NCI-H2196 treated with DMSO at 0.1 percent for 48 hours (cell line): ENCODE measurements around the gene APBB2.
A peak's percentile ranks its signal among the peaks of the same experiment; 100 is the strongest.
"Not testable (repeated sequence)": the region's sequence is repeated elsewhere in the genome, so short reads cannot be mapped to it uniquely, and the experiment has no call there.

Experiments used
- DNase-seq: peaks from one replicate; lab custom pipeline; 2025; ENCODE audit not compliant: unreplicated experiment; lab: John Stamatoyannopoulos, UW

Gene APBB2

DNA sequence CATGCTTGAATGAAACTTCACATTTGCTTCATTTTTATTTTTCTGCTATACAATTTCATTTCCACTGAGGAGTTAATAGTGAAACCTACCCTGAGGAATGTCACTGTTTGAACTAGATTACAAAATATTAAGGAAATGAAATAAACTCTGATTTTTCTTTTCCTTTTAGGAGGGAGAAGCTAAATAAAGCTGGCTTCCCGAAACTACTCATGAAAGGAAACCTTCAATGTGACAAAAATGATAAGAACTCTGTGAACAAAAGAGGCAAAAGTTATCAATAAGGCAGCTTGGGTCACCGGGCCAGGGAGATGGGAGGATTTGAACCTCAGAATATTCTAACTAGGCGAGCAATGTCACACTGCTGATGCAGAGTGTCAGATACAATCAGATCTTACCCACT, 185.2 kb downstream of the APBB2 start:
- DNase-seq = no peak

DNA sequence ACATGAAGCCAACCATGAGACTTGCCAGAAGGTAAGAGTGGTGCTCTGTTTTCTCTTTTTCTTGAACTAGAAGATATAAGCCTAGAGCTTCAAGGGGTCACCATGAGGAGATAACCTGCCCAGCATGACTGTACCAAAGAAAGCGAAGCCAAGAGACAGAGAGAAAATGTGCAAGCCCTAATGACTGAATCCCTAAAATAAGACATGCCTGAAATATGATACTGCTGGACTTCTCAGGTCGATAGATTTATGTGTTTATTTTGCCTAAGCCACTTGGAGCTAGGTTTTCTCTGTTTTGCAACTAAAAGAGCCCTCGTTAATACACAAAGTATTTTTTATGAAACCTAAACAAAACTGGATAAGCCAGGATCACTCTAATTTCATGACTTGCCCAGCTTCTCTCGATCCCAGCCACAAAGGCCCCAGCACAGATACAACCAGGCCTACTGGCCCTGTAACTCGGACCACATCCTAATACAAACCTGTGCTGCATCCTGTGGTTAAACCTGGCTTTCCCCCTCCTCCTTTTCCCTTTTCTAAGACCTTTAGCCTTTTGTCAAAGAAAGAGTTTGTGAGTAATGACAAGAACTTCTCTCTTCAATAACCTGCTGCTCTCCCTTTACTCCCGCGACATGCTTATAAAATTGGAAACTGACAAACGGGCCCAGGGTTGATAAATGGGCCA, 185.8 kb downstream of the APBB2 start:
- DNase-seq = no peak

DNA sequence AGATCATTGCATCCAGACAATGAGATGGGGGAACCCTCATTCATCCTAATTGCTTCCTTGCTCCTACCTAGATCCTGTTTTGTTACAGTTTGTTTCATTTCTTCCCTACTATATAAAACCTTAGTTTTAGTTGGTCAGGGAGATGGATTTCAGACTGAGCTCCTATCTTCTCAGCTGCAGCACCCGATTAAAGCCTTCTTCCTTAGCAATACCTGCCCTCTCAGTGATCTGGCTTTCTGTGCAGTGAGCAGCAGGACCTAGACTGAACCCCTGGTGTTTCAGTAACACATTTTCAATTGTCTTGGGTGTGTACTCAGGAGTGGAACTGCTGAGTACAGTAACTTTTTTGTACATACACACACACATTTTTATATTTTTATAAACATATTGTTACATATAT, 187.4 kb downstream of the APBB2 start:
- no peak for DNase-seq

DNA sequence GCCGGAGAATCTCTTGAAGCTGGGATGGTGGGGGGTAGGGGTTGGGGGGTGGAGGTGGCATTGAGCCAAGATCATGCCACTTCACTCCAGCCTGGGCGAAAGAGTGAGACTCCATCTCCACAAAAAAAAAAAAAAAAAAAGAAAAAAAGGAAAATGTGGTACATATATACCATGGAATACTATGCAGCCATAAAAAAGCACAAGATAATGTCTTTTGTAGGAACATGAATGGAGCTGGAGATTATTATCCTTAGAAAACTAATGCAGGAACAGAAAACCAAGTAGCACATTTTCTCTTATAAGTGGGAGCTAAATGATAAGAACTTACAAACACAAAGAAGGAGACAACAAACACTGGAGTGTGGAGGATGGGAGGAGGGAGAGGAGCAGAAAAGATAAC, 188.5 kb downstream of the APBB2 start:
- DNase-seq = no peak

DNA sequence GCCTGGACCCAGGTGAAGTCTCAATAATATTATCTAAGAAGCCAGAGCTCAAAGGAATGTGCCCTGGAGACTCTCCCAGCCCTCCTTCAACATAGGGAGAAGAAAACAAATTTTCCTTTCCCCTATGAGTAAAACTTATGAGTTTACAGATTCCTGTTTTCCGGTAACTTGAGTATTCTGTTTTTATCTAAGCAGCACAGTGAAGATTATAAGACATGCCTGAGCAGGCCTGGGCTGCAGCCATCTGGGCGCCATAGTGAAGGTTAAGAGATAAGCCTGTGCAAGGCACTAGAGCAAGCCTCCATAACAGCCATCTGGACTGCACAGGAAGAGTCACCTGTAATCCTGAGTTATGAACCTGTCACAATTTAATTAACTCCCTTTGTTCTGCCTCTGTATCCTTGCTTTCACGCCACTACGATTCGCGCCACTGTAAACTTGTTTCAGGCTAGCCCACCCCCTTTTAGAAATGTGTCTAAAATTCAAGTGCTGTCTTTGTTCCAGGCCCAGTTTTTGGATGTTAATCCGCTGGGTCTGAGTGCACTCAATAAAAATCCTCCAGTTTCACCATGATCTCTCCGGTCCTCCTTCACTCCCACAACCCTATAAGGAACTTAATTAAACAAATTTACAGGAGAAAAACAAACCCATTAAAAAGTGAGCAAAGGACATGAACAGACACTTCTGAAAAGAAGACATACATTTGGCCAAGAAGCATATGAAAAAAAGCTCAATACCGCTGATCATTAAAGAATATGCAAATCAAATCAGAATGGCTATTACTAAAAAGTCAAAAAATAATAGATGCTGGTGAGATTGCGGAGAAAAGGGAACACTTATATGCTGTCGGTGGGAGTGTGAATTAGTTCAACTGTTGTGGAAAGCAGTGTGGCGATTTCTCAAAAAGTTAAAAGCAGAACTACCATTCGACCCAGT, 189.5 kb downstream of the APBB2 start:
- DNase-seq = no peak

DNA sequence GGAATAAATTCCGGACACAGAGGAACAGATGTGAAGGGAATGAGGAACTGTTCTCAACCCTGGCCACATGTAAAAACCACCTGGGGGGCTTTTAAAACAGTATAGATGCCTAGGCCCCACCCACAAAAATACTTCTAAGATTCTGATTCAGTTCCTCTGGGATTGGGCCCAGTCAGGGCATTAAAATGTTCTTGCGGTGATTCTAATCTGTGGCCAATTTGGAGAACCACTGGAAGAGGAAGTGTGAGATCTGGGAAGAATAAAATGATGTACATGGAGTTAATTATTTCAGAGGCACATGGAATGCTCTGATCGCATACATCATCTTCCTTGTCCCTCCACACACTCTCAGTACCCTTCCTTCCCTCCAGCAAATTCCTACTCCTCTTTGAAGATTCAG, 192.2 kb downstream of the APBB2 start:
- DNase-seq = no peak

DNA sequence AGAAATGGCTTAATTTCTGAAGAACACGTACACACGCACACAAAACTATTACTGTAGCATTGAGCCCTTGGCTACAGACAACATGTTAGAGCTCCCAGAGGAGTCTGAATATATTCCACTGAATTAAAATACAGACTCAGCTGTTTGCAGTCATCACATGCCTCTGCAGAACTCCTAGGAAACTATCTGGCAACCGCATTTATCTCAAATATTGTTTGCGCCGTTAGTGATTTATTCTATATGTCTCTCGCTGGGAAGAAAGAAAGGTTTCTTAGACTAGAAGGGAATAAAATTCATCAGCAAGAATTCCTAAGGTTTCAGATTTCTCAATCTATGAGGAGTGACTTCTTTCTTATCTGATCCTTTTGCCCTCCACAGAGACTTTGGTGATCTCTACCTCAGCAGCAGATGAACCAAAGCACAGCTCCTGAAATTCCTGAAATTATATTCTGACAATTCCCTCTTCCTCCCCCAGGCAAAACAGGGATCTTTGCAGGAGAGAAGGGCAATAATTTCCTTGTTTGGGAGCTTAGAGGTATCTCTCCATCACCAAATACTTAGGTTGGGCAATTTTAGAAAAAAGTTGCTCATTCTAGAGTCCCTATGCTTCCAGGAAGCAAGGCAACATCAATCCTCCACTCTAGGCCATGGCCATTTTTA, 199.2 kb downstream of the APBB2 start:
- DNase-seq = no peak

DNA sequence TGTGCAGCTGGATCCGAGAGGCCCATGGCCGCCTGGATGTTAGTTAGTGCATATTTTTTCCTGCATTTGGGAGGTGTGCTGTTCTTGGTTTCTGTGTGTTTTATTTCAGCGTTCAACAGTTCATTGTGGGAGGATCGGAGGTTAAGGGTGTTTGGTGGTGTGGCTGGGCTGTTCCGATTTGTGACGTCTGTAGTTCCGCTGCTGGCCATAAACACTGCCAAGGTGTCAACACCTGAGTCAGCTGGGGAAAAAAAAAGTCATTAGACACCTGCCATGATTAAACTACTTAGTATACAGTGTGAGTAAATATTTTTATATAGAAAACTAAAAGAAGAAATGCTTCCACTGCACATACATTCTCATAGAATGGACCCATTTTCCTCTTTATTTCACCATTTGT, 200.2 kb downstream of the APBB2 start:
- no peak for DNase-seq

DNA sequence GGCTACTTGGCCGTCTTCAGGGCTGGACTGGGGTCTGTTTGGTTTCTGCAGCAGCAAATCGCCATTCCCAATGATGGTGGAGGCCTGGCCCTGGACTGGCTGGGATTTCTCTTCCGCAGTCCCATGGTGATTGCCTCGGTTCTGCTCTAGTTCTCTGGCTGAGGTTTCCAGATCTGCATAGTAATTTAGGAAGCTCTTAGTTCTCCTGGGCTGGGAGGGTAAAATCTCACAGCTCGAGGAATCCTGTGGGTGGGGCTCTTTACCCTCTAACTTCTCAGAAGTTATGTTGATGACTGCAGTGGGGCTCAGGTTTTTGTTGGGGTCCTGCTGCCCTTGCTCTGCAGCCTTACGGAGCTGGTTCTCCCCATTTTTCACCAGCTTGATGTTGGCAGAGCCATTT, 200.6 kb downstream of the APBB2 start:
- no peak for DNase-seq

DNA sequence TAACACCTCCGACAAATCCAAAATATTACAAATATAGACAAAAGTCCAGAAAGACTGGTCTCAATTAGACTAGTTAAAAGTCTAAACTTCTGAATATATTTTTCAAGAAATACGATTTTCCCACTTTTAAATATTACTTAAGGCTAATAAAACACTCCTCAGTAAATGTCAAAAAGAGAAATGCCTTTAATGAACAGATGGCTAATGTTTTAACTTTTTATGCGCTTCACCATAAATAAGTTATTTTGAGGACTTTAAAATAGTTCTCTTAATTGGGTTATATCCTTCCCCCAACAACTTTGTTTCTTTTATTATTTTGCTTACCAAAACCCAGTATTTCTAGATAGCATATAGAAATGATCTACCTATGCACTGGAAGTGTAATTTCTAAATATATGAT, 201.4 kb downstream of the APBB2 start:
- DNase-seq = no peak

DNA sequence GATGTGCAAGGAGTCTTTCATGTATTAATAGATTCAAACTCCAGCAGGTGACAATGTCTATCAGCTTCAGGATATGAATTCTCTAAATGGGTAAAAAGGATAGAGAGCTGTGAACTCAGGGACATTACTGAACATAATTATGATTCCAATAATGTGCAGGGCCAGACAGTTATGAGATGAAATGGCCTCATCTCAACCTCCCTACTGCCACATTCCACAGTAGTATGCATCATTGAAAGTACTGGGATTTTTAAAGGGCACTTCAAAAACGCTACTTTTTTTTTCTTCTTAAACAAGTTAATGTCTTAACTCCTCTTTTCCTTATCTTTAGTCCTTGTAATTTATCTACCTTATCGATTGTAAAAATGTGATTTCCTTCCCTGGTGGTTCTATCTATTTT, 202.0 kb downstream of the APBB2 start:
- no peak for DNase-seq

DNA sequence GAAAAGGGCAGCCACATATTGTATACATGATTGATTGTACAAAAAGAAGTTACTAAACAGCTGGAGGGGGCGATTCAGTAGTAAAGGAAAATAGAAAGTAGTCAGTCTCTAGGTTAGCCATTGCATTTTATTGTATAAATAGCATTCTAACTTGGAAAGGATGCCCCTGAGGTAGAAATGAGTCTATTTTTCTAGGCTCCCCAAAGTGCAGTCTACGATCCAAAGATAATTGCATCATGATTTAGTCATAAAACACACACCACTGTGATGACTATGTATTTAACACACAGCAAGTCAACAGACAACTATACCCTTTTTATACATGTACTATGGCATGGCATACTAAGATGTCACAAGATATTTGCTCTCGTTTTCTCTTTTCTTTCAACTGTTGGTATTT, 204.9 kb downstream of the APBB2 start:
- DNase-seq = no peak

DNA sequence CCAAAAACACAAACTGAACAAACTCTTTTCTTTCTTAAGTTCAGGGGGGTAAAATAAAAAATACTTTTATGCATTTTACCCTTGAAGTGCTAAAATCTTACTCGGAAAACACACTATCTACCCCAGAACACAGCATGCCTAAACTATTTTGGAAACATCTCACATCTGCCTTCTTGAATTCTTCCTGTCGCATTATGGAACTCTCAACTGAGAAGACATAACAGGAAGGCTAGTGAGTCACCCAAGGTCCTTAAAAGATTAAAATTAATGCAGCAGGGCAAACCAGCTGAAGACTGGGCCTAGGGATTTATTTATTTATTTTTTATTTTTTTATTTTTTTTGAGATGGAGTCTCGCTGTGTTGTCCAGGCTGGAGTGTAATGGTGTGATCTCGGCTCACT, 208.2 kb downstream of the APBB2 start:
- no peak for DNase-seq

DNA sequence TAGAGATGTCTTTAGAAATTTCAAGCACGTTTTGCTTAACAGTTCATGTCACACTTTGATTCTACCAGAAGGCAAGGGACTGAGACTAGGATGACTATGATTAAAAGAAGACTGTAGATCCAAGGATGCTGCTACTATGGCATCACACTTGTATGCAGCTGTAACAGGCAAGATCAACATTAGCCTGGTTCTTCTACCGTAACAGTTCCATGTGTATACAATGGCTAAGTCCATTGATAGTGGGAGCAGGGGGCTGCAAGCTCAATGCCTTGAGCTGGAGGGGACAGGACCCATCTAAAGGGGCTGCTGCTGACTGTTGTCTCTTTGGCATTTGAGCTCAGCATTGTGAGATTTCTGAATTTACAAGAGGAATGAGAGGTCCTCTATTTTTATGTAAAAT, 212.0 kb downstream of the APBB2 start:
- DNase-seq = no peak

DNA sequence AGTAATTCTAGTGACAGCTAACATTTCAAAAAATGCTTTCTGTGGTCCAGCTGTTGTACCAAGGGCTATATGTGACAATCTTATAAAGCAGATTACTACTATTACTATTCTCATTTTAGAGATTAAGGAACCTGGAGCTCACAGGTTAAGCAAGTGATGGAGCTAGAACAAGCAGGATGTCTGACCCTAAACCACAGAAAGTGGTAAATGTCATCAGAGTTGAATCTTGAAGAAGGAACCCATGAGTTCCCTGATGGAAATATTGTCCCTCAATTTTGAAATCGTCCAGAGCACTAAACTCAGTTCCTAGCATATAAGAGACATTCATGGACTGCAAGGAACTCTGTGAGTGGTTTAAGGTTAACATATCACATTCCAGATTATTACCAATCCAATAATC, 214.0 kb downstream of the APBB2 start:
- DNase-seq = no peak

DNA sequence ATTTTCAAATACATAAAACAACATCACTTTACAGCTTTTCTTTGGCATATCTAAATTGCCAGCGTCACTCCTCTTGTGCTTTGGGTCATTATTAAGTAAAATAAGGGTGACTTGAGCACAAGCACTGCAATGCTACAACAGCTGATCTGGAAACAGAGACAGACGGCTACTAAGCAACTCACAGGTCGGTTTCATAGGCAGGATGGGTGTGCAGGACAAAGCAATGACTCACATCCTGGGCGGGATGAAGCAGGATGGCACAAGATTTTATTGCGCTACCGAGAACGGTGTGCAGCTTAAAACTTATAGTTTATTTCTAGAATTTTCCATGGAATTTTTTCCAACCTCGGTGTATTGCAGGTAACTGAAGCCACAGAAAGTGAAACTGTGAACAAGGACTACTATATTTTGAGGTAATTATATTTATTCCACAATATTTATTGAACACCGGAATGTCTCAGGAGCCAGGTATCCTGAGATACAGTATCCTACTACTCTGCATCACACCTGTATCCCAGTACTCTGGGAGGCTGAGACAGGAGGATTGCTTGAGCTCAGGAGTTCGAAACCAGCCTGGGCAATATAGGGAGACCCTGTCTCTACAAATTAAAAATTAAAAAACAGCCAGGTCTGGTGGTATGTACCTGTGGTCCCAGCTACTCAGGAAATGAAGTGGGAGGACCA, 215.5 kb downstream of the APBB2 start:
- no peak for DNase-seq

DNA sequence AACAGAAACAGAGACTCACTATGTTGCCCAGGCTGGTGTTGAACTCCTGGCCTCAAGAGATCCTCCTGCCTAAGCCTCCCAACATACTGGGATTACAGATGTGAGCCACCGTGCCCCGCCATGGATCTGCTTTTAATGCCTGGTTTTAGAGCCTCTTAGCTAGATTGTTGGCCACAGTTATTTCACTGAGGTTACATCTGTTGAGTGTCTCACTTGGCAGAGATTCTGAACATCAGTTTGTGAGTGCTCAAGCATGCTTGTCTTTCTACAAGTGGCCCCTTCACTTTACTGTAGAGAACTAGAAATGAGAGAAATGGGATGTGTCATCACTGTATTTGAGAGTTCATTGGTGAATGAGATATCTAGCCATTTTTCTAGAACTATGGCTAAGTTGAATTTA, 218.5 kb downstream of the APBB2 start:
- DNase-seq = peak; percentile 8

DNA sequence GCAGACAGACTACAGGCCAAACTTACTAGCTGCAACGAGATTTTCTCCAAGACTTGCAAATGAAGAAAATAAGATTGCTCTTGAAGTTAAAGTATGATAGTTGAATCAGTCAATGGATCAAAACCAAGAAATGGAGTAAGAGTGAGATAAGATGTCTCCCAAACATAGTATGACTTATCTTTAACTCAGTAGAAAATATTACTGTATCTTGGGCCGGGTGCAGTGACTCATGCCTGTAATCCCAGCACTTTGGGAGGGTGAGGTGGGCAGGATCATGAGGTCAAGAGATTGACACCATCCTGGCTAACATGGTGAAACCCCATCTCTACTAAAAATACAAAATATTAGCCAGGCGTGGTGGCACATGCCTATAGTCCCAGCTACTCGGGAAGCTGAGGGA, 220.0 kb downstream of the APBB2 start:
- DNase-seq = not testable (repeated sequence)

DNA sequence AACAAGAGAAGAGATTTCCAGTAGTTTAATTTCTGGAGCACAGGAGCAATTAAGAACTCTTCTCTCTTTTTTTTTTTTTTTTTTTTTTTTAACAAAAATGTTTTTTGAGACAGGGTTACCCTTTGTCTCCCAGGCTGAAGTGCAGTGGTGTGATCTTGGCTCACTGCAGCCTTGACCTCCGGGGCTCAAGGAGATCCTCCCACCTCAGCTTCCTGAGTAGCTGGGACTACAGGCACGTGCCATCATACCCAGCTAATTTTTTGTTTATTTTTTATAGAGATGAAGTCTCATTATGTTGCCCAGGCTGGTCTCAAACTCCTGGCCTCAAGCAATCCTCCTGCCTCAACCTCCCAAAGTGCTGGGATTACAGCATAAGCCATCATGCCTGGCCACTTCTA, 221.0 kb downstream of the APBB2 start:
- DNase-seq = not testable (repeated sequence)

DNA sequence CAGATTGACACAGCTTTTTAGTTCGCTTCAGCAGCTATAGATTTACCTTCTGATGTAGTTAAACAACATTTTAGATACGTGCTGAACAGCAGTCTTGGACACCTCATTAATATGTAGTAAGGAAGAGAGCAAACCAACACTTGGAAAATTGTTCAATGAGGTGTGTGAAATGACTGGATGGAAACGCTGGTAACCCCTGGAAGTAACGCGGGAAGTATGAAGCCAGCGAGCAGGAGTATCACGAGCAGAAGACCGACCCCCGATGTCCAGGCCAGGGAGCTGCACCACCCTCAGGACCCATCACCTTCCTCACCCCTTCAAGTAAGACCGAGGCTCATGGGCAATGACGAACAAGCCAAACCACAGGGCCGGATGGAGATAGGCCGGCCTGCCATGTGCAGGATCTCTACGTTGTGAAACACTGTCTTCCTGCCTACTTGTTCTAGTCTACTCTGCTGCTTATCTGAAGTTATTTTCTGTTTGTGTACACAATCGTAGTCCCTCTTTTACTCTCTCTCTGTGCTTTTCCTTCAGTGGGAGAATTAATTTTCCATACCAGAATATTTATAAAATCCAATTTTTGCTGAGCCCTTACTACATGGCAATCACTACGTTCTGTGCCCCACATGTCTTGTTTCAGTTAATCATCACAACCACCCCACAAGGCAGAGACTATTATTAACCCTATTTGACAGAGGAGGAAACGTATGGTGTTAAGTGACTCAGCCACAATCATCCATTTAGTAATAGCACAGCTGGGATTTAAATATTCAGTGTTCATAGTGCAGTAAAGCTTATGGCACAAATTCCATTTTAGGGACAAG, 221.7 kb downstream of the APBB2 start:
- DNase-seq = no peak

DNA sequence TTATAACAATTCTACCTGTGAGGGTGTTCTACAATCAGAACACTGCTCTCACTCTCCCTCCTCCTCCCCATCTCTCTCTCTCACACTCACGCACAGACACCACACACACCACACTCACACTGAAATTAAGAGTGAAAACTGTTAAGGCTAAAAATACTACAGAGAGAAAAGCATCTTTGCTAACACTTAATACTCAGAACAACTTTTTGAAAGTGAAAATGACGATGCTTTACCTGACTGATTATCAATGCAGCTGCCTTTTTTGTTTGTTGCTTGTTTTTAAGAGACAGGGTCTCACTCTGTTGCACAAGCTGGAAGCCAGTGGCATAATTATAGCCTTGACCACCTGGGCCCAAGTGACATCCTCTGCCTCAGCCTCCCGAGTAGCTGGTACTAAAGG, 222.4 kb downstream of the APBB2 start:
- no peak for DNase-seq
